ENCODE results near the gene PAXIP1.

Gene PAXIP1

GRCh38 chr7:154903083-154903731 is 99.7 kb downstream of the PAXIP1 start:
- H3K27me3 ChIP-seq (ENCODE audit: control insufficient read depth, low read length) = no peaks in the 10 kb centered on the region
- H3K79me2 ChIP-seq (ENCODE audit: control insufficient read depth, low read length) = no peaks in the 10 kb centered on the region
- no peaks in the 10 kb centered on the region for H3K9me2 ChIP-seq (replicated peaks; ENCODE audit: control insufficient read depth, low read length)
- H3F3A ChIP-seq (ENCODE audit: control insufficient read depth, insufficient read depth) = no peaks in the 10 kb centered on the region
- no peak overlapping the region for H3K4me3 ChIP-seq (ENCODE audit: low read length)
- H3K9me3 ChIP-seq (ENCODE audit: control insufficient read depth, insufficient read depth, low read length) = peaks cover 4% of the 10 kb centered on the region; the same call in 1 of the 2 replicates
- no peak overlapping the region for H3K27ac ChIP-seq (ENCODE audit: low read depth, low read length)
- no peaks in the 10 kb centered on the region for H3K36me3 ChIP-seq (ENCODE audit: control insufficient read depth, low read length)
- H3K4me2 ChIP-seq (ENCODE audit: low read length) = no peak overlapping the region
- H4K20me1 ChIP-seq (ENCODE audit: control insufficient read depth, insufficient read depth, low read depth, low read length) = no peaks in the 10 kb centered on the region
- no peak for TF ChIP-seq CTCF (IDR thresholded peaks at IDR 0.05; ENCODE audit: low read depth, low read length, poor library complexity, severe bottlenecking)
- TF ChIP-seq EZH2phosphoT487 (IDR thresholded peaks at IDR 0.05; ENCODE audit: borderline replicate concordance, low read length) = no peak
- H3K4me1 ChIP-seq (ENCODE audit: control insufficient read depth, low read length) = no peaks in the 10 kb centered on the region

GRCh38 chr7:154902600-154903082 is 100.3 kb downstream of the PAXIP1 start:
- peaks cover 2% of the 10 kb centered on the region; the same call in 1 of the 2 replicates for H3K9me3 ChIP-seq (ENCODE audit: control insufficient read depth, insufficient read depth, low read length)
- H3K27me3 ChIP-seq (ENCODE audit: control insufficient read depth, low read length) = no peaks in the 10 kb centered on the region

GRCh38 chr7:154899862-154900261 is 103.1 kb downstream of the PAXIP1 start:
- H4K20me1 ChIP-seq (ENCODE audit: control insufficient read depth, insufficient read depth, low read depth, low read length) = no peaks in the 10 kb centered on the region
- H3K27ac ChIP-seq (ENCODE audit: low read depth, low read length) = no peak overlapping the region
- TF ChIP-seq CTCF (IDR thresholded peaks at IDR 0.05; ENCODE audit: low read depth, low read length, poor library complexity, severe bottlenecking) = no peak
- no peak for TF ChIP-seq EZH2phosphoT487 (IDR thresholded peaks at IDR 0.05; ENCODE audit: borderline replicate concordance, low read length)
- H3K4me1 ChIP-seq (ENCODE audit: control insufficient read depth, low read length) = no peaks in the 10 kb centered on the region
- H3K79me2 ChIP-seq (ENCODE audit: control insufficient read depth, low read length) = no peaks in the 10 kb centered on the region
- no peaks in the 10 kb centered on the region for H3K9me3 ChIP-seq (ENCODE audit: control insufficient read depth, insufficient read depth, low read length)
- no peaks in the 10 kb centered on the region for H3K9me2 ChIP-seq (replicated peaks; ENCODE audit: control insufficient read depth, low read length)
- H3K4me2 ChIP-seq (ENCODE audit: low read length) = no peak overlapping the region
- no peaks in the 10 kb centered on the region for H3F3A ChIP-seq (ENCODE audit: control insufficient read depth, insufficient read depth)
- no peak overlapping the region for H3K4me3 ChIP-seq (ENCODE audit: low read length)
- H3K36me3 ChIP-seq (ENCODE audit: control insufficient read depth, low read length) = no peaks in the 10 kb centered on the region
- no peaks in the 10 kb centered on the region for H3K27me3 ChIP-seq (ENCODE audit: control insufficient read depth, low read length)

More at GRCh38 chr7:154902600-154903082, 100.3 kb downstream of the PAXIP1 start:
- Histone ChIP-seq H3K4me2 (ENCODE audit: low read length) (no peak overlapping the region), H3K27ac (ENCODE audit: low read depth, low read length) (no peak overlapping the region), H3K36me3 (ENCODE audit: control insufficient read depth, low read length) (no peaks in the 10 kb centered on the region), H3K79me2 (ENCODE audit: control insufficient read depth, low read length) (no peaks in the 10 kb centered on the region), H3K4me1 (ENCODE audit: control insufficient read depth, low read length) (no peaks in the 10 kb centered on the region), H3F3A (ENCODE audit: control insufficient read depth, insufficient read depth) (no peaks in the 10 kb centered on the region), H4K20me1 (ENCODE audit: control insufficient read depth, insufficient read depth, low read depth, low read length) (no peaks in the 10 kb centered on the region), H3K4me3 (ENCODE audit: low read length) (no peak overlapping the region), H3K9me2 (replicated peaks; ENCODE audit: control insufficient read depth, low read length) (no peaks in the 10 kb centered on the region)
- TF ChIP-seq EZH2phosphoT487 (IDR thresholded peaks at IDR 0.05; ENCODE audit: borderline replicate concordance, low read length) (no peak), CTCF (IDR thresholded peaks at IDR 0.05; ENCODE audit: low read depth, low read length, poor library complexity, severe bottlenecking) (no peak)
